WTC11 (cell line): ENCODE data around the gene PAX4. TPM values are rescaled to one million over a fixed set of nuclear protein-coding genes. Genes with fewer than 3 reads are reported as not detected.

Source experiments
- ATAC-seq: fragments of 200-7000 bp; cut with Tn5 transposase; 2 replicates; pipeline ENCODE4 v1.10.0; 2021; ENCODE audit warnings: mild to moderate bottlenecking, moderate library complexity
- CTCF ChIA-PET: fragments of 300-600 bp; sonication (Branson Sonifier 250); formaldehyde crosslinking; loops from one replicate; lab custom pipeline; 2021; ENCODE audit warnings: antibody characterized with exemption; lab: Charles Lee
- POLR2A ChIA-PET: fragments of 350-600 bp; sonication (Branson Sonifier 250); formaldehyde crosslinking; loops from one replicate; lab custom pipeline; 2021; ENCODE audit warnings: antibody characterized with exemption; lab: Charles Lee
- DNase-seq: peaks from one replicate; pipeline ENCODE4 v3.0.0; 2021; ENCODE audit warnings: low spot score
- H3K27ac Mint-ChIP-seq: 2 replicates; pipeline ENCODE4 v1.8.0; 2021; ENCODE audit warnings: mixed read lengths
- H3K27me3 Mint-ChIP-seq: 2 replicates; pipeline ENCODE4 v1.8.0; 2021; ENCODE audit warnings: low read depth, mild to moderate bottlenecking, moderate library complexity, mixed read lengths
- H3K36me3 Mint-ChIP-seq: 2 replicates; pipeline ENCODE4 v1.8.0; 2021; ENCODE audit warnings: mixed read lengths
- H3K4me1 Mint-ChIP-seq: 2 replicates; pipeline ENCODE4 v1.8.0; 2022; ENCODE audit warnings: mixed read lengths
- H3K4me3 Mint-ChIP-seq: 2 replicates; pipeline ENCODE4 v1.8.0; 2021; ENCODE audit warnings: mild to moderate bottlenecking, moderate library complexity, mixed read lengths
- H3K9me3 Mint-ChIP-seq: 2 replicates; pipeline ENCODE4 v1.8.0; 2021; ENCODE audit warnings: mixed read lengths
- CREM ChIP-seq: sonication (generic); formaldehyde crosslinking; IDR thresholded peaks from 2 replicates; pipeline ENCODE4 v1.8.1; 2022; ENCODE audit warnings: mild to moderate bottlenecking, missing genetic modification reagents, moderate library complexity
- ESRRA ChIP-seq: sonication (generic); formaldehyde crosslinking; IDR thresholded peaks from 2 replicates; pipeline ENCODE4 v1.8.1; 2022; ENCODE audit warnings: mild to moderate bottlenecking, missing genetic modification reagents, borderline replicate concordance
- FOXK1 ChIP-seq: sonication (generic); formaldehyde crosslinking; IDR thresholded peaks from 2 replicates; pipeline ENCODE4 v1.8.0; 2022; ENCODE audit warnings: mild to moderate bottlenecking, moderate library complexity, missing genetic modification reagents
- PRRX2 ChIP-seq: fragments of 250-450 bp; sonication (Bioruptor Pico); IDR thresholded peaks from 2 replicates; pipeline ENCODE4 v1.8.0; 2021; ENCODE audit warnings: mild to moderate bottlenecking
- SMAD3 ChIP-seq: sonication (generic); formaldehyde crosslinking; IDR thresholded peaks from 2 replicates; pipeline ENCODE4 v1.8.0; 2022; ENCODE audit warnings: missing genetic modification reagents, mild to moderate bottlenecking, borderline replicate concordance
- TEAD1 ChIP-seq: sonication (generic); formaldehyde crosslinking; IDR thresholded peaks from 2 replicates; pipeline ENCODE4 v1.8.0; 2022; ENCODE audit warnings: mild to moderate bottlenecking, missing genetic modification reagents
- ZNF138 ChIP-seq: sonication (generic); formaldehyde crosslinking; conservative IDR thresholded peaks from 2 replicates; pipeline ENCODE4 v1.8.1; 2022; ENCODE audit warnings: mild to moderate bottlenecking, moderate library complexity, missing genetic modification reagents
- ZNF423 ChIP-seq: fragments of 250-450 bp; sonication (Bioruptor Pico); IDR thresholded peaks from 2 replicates; pipeline ENCODE4 v2.1.2; 2022; ENCODE audit warnings: mild to moderate bottlenecking, moderate library complexity
- total RNA-seq: library from RNA; stranded (reverse); gene quantifications from 3 replicates; pipeline ENCODE4 v1.2.3, GENCODE V29; 2021
- TF ChIP-seq, protein P1 (sequence below): fragments of 250-450 bp; sonication (Bioruptor Pico); IDR thresholded peaks from 2 replicates; pipeline ENCODE4 v1.8.0; 2021; ENCODE audit warnings: mild to moderate bottlenecking
- TF ChIP-seq, protein P2 (sequence below): sonication (generic); formaldehyde crosslinking; IDR thresholded peaks from 2 replicates; pipeline ENCODE4 v1.8.0; 2022; ENCODE audit warnings: mild to moderate bottlenecking, missing genetic modification reagents
- TF ChIP-seq, protein P3 (sequence below): fragments of 200-600 bp; IDR thresholded peaks from 2 replicates; pipeline ENCODE4 v1.8.0; 2022; ENCODE audit warnings: antibody characterized with exemption
- TF ChIP-seq, protein P4 (sequence below): fragments of 250-450 bp; sonication (Bioruptor Pico); IDR thresholded peaks from 2 replicates; pipeline ENCODE4 v1.9.0; 2021; ENCODE audit warnings: mild to moderate bottlenecking
- TF ChIP-seq, protein P5 (sequence below): sonication (generic); formaldehyde crosslinking; IDR thresholded peaks from 2 replicates; pipeline ENCODE4 v1.8.0; 2022; ENCODE audit warnings: missing genetic modification reagents
- TF ChIP-seq, protein P6 (sequence below): sonication (generic); formaldehyde crosslinking; IDR thresholded peaks from 2 replicates; pipeline ENCODE4 v1.8.0; 2023; ENCODE audit warnings: missing genetic modification reagents
- TF ChIP-seq, protein P7 (sequence below): sonication (generic); formaldehyde crosslinking; IDR thresholded peaks from 2 replicates; pipeline ENCODE4 v1.8.0; 2022; ENCODE audit warnings: mild to moderate bottlenecking, missing genetic modification reagents
- TF ChIP-seq, protein P8 (sequence below): sonication (generic); formaldehyde crosslinking; IDR thresholded peaks from 2 replicates; pipeline ENCODE4 v1.8.1; 2022; ENCODE audit warnings: mild to moderate bottlenecking, missing genetic modification reagents, moderate library complexity, borderline replicate concordance

PAX4 gene
- total RNA-seq, 1 experiment from 2014 or later = not detected

DNA sequence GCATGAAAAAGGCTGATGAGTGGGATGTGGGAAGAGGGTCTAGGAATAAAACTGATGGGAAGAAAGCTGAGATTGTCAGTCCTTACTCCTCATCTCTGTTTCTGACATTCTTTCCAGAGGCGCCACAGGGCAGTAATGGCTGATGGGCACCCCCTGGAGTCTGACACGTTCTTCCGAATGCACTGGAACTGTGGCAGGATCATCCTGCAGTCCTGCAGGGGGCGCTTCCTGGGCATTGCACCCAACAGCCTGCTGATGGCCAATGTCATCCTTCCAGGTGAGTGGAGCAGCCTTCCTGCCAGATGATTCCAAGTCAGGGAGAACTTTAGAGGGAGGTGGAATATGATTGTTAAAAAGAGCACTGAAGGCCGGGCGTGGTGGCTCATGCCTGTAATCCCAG is 19.6 kb downstream of the PAX4 start:
- Mint-ChIP-seq H3K36me3 (no peaks in the 10 kb centered on the region), H3K9me3 (no peaks in the 10 kb centered on the region), H3K4me3 (no peak overlapping the region), H3K4me1 (peaks cover 19% of the 10 kb centered on the region), H3K27ac (no peak overlapping the region), H3K27me3 (peaks cover 8% of the 10 kb centered on the region; the same call in 1 of the 2 replicates)
- POLR2A ChIA-PET = interaction anchor here (0.8 kb wide), 1 partner anchor 17 kb away, joined by 3 read pairs; no protein-coding TSS in a partner anchor
- CTCF ChIA-PET = interaction anchor here (0.7 to 1.5 kb wide), 6 partner anchors 10 to 31 kb away, joined by 3 to 10 read pairs (median 5); partner anchors contain the start of gene ARF5
- ATAC-seq = peak; percentile 91
- DNase-seq = peak; percentile 80
- TF ChIP-seq, protein P1, sequence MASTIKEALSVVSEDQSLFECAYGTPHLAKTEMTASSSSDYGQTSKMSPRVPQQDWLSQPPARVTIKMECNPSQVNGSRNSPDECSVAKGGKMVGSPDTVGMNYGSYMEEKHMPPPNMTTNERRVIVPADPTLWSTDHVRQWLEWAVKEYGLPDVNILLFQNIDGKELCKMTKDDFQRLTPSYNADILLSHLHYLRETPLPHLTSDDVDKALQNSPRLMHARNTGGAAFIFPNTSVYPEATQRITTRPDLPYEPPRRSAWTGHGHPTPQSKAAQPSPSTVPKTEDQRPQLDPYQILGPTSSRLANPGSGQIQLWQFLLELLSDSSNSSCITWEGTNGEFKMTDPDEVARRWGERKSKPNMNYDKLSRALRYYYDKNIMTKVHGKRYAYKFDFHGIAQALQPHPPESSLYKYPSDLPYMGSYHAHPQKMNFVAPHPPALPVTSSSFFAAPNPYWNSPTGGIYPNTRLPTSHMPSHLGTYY (CRISPR knock-in tag) = no peak
- TF ChIP-seq, protein P2, sequence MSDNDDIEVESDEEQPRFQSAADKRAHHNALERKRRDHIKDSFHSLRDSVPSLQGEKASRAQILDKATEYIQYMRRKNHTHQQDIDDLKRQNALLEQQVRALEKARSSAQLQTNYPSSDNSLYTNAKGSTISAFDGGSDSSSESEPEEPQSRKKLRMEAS (CRISPR knock-in tag) = peak; percentile 49; the same call in 1 of the 2 replicates
- TF ChIP-seq, protein P3, sequence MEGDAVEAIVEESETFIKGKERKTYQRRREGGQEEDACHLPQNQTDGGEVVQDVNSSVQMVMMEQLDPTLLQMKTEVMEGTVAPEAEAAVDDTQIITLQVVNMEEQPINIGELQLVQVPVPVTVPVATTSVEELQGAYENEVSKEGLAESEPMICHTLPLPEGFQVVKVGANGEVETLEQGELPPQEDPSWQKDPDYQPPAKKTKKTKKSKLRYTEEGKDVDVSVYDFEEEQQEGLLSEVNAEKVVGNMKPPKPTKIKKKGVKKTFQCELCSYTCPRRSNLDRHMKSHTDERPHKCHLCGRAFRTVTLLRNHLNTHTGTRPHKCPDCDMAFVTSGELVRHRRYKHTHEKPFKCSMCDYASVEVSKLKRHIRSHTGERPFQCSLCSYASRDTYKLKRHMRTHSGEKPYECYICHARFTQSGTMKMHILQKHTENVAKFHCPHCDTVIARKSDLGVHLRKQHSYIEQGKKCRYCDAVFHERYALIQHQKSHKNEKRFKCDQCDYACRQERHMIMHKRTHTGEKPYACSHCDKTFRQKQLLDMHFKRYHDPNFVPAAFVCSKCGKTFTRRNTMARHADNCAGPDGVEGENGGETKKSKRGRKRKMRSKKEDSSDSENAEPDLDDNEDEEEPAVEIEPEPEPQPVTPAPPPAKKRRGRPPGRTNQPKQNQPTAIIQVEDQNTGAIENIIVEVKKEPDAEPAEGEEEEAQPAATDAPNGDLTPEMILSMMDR = peak; percentile 77
- peak; percentile 59 for TF ChIP-seq ZNF423 (CRISPR knock-in tag)

DNA sequence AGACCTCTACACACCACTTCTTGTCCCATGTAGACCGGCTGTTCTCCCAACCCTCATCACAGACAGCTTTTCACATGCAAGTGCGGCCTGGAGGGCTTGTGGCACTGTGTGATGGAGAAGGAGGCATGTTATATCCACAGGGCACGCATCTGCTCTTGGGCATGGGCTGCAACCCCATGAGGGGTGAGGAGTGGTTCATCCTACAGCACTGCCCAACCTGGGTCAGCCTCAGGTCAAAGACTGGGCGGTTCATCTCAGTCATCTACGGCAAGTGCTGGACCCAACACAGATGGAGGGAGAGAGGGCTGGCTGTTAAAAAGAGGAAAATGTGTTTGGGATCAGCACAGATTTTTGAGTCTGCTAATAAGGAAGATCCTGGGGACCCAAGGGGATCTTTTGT is 22.2 kb downstream of the PAX4 start:
- H3K27ac Mint-ChIP-seq = no peak overlapping the region
- POLR2A ChIA-PET = no interaction called here
- CTCF ChIA-PET = interaction anchor here (1.2 kb wide), 1 partner anchor 34 kb away, joined by 4 read pairs; no protein-coding TSS in a partner anchor
- no peak overlapping the region for H3K4me3 Mint-ChIP-seq
- peaks cover 10% of the 10 kb centered on the region for H3K4me1 Mint-ChIP-seq
- peaks cover 13% of the 10 kb centered on the region for H3K36me3 Mint-ChIP-seq
- H3K9me3 Mint-ChIP-seq = no peaks in the 10 kb centered on the region
- no peak for DNase-seq
- H3K27me3 Mint-ChIP-seq = peaks cover 8% of the 10 kb centered on the region; the same call in 1 of the 2 replicates
- no peak for ATAC-seq
- TF ChIP-seq, protein P4, sequence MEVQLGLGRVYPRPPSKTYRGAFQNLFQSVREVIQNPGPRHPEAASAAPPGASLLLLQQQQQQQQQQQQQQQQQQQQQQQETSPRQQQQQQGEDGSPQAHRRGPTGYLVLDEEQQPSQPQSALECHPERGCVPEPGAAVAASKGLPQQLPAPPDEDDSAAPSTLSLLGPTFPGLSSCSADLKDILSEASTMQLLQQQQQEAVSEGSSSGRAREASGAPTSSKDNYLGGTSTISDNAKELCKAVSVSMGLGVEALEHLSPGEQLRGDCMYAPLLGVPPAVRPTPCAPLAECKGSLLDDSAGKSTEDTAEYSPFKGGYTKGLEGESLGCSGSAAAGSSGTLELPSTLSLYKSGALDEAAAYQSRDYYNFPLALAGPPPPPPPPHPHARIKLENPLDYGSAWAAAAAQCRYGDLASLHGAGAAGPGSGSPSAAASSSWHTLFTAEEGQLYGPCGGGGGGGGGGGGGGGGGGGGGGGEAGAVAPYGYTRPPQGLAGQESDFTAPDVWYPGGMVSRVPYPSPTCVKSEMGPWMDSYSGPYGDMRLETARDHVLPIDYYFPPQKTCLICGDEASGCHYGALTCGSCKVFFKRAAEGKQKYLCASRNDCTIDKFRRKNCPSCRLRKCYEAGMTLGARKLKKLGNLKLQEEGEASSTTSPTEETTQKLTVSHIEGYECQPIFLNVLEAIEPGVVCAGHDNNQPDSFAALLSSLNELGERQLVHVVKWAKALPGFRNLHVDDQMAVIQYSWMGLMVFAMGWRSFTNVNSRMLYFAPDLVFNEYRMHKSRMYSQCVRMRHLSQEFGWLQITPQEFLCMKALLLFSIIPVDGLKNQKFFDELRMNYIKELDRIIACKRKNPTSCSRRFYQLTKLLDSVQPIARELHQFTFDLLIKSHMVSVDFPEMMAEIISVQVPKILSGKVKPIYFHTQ (CRISPR knock-in tag) = no peak
- TF ChIP-seq, protein P5, sequence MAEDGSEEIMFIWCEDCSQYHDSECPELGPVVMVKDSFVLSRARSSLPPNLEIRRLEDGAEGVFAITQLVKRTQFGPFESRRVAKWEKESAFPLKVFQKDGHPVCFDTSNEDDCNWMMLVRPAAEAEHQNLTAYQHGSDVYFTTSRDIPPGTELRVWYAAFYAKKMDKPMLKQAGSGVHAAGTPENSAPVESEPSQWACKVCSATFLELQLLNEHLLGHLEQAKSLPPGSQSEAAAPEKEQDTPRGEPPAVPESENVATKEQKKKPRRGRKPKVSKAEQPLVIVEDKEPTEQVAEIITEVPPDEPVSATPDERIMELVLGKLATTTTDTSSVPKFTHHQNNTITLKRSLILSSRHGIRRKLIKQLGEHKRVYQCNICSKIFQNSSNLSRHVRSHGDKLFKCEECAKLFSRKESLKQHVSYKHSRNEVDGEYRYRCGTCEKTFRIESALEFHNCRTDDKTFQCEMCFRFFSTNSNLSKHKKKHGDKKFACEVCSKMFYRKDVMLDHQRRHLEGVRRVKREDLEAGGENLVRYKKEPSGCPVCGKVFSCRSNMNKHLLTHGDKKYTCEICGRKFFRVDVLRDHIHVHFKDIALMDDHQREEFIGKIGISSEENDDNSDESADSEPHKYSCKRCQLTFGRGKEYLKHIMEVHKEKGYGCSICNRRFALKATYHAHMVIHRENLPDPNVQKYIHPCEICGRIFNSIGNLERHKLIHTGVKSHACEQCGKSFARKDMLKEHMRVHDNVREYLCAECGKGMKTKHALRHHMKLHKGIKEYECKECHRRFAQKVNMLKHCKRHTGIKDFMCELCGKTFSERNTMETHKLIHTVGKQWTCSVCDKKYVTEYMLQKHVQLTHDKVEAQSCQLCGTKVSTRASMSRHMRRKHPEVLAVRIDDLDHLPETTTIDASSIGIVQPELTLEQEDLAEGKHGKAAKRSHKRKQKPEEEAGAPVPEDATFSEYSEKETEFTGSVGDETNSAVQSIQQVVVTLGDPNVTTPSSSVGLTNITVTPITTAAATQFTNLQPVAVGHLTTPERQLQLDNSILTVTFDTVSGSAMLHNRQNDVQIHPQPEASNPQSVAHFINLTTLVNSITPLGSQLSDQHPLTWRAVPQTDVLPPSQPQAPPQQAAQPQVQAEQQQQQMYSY = no peak
- TF ChIP-seq, protein P6, sequence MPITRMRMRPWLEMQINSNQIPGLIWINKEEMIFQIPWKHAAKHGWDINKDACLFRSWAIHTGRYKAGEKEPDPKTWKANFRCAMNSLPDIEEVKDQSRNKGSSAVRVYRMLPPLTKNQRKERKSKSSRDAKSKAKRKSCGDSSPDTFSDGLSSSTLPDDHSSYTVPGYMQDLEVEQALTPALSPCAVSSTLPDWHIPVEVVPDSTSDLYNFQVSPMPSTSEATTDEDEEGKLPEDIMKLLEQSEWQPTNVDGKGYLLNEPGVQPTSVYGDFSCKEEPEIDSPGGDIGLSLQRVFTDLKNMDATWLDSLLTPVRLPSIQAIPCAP (CRISPR knock-in tag) = no peak
- TF ChIP-seq ESRRA (no peak), SMAD3 (CRISPR knock-in tag) (no peak), PRRX2 (CRISPR knock-in tag) (no peak), TEAD1 (CRISPR knock-in tag) (no peak), FOXK1 (CRISPR knock-in tag) (no peak), ZNF138 (no peak), CREM (no peak)
- TF ChIP-seq, protein P7, sequence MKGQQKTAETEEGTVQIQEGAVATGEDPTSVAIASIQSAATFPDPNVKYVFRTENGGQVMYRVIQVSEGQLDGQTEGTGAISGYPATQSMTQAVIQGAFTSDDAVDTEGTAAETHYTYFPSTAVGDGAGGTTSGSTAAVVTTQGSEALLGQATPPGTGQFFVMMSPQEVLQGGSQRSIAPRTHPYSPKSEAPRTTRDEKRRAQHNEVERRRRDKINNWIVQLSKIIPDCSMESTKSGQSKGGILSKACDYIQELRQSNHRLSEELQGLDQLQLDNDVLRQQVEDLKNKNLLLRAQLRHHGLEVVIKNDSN (CRISPR knock-in tag) = no peak
- TF ChIP-seq, protein P3 = no peak
- TF ChIP-seq, protein P8, sequence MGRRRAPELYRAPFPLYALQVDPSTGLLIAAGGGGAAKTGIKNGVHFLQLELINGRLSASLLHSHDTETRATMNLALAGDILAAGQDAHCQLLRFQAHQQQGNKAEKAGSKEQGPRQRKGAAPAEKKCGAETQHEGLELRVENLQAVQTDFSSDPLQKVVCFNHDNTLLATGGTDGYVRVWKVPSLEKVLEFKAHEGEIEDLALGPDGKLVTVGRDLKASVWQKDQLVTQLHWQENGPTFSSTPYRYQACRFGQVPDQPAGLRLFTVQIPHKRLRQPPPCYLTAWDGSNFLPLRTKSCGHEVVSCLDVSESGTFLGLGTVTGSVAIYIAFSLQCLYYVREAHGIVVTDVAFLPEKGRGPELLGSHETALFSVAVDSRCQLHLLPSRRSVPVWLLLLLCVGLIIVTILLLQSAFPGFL (CRISPR knock-in tag) = no peak
- TF ChIP-seq, protein P2 (CRISPR knock-in tag) = no peak
- TF ChIP-seq, protein P1 (CRISPR knock-in tag) = no peak
